Lower lobe of right lung (tissue), 2 donors: Measurements from ENCODE around the gene NUMA1. TPM values are rescaled to one million over a fixed set of nuclear protein-coding genes. Genes with fewer than 3 reads are reported as not detected.

Experiments
- ATAC-seq, 2 donors: fragments of 200-7000 bp; cut with Tn5 transposase; one replicate each; pipeline ENCODE4 v1.9.1; 2020 to 2022; ENCODE audit warnings: mild to moderate bottlenecking in 2 of 2, moderate library complexity in 2 of 2
- DNase-seq: peaks from one replicate; pipeline ENCODE4 v3.0.0-alpha.2; 2020
- H3K27ac ChIP-seq: fragments of 200-600 bp; one replicate; pipeline ENCODE4 v1.8.0; 2022
- H3K27me3 ChIP-seq: fragments of 200-600 bp; one replicate; pipeline ENCODE4 v1.8.0; 2022; ENCODE audit warnings: low read depth
- H3K36me3 ChIP-seq: fragments of 200-600 bp; one replicate; pipeline ENCODE4 v1.8.0; 2022; ENCODE audit warnings: mild to moderate bottlenecking
- H3K4me1 ChIP-seq: fragments of 200-600 bp; one replicate; pipeline ENCODE4 v1.8.0; 2022
- H3K4me3 ChIP-seq: fragments of 200-600 bp; one replicate; pipeline ENCODE4 v1.8.0; 2022; ENCODE audit warnings: mild to moderate bottlenecking
- H3K9me3 ChIP-seq: fragments of 200-600 bp; one replicate; pipeline ENCODE4 v1.8.0; 2022
- CTCF ChIP-seq: fragments of 200-600 bp; IDR thresholded peaks from one replicate; pipeline ENCODE4 v1.8.0; 2022; ENCODE audit warnings: antibody characterized with exemption, mild to moderate bottlenecking
- intact Hi-C: fragments of 100-400 bp; cut with DNase I; formaldehyde crosslinking; loops from one replicate; pipeline ENCODE4 v1.11.0; 2022
- total RNA-seq: library from RNA; stranded (reverse); fragmentation: NEBNext Ultra II Directional; extraction: Animal tissue kit (Norgen Biotek cat#: 25700); gene quantifications from one replicate; pipeline ENCODE4 v1.2.1, GENCODE V29; 2021
- donor health status: DM: no; HTN: yes; CAD: no; lungs with severe emphysema.

Gene NUMA1
- total RNA-seq, 1 donor from 2014 or later = 200 TPM

GRCh38 chr11:72026090-72026489 is 54.3 kb downstream of the NUMA1 start:
- H3K4me3 ChIP-seq = no peak overlapping the region
- no peaks in the 10 kb centered on the region for H3K9me3 ChIP-seq
- H3K27me3 ChIP-seq = no peaks in the 10 kb centered on the region
- intact Hi-C loops = loop anchor here (5.0 kb wide), 1 partner anchor 66 kb away; no protein-coding TSS in a partner anchor
- H3K36me3 ChIP-seq = peaks cover 96% of the 10 kb centered on the region
- no peak for ATAC-seq
- H3K4me1 ChIP-seq = peaks cover 46% of the 10 kb centered on the region
- no peak for DNase-seq
- TF ChIP-seq CTCF = no peak
- no peak overlapping the region for H3K27ac ChIP-seq

- H3K4me3 ChIP-seq = no peak overlapping the region
- no peak for ATAC-seq
- TF ChIP-seq CTCF = no peak
- DNase-seq = no peak
- intact Hi-C loops = no loop called here
- no peak overlapping the region for H3K27ac ChIP-seq
- peaks cover 33% of the 10 kb centered on the region for H3K4me1 ChIP-seq
- no peaks in the 10 kb centered on the region for H3K9me3 ChIP-seq
- H3K36me3 ChIP-seq = peaks cover 96% of the 10 kb centered on the region
- H3K27me3 ChIP-seq = no peaks in the 10 kb centered on the region
Measured at GRCh38 chr11:72024069-72024754, 56.1 kb downstream of the NUMA1 start.

GRCh38 chr11:72023335-72023734 is 57.0 kb downstream of the NUMA1 start:
- H3K27me3 ChIP-seq = no peaks in the 10 kb centered on the region
- ATAC-seq (no peak), DNase-seq (no peak)
- no peak for TF ChIP-seq CTCF
- intact Hi-C loops = no loop called here
- H3K36me3 ChIP-seq = peaks cover 96% of the 10 kb centered on the region
- H3K4me3 ChIP-seq = no peak overlapping the region
- H3K27ac ChIP-seq = no peak overlapping the region
- no peaks in the 10 kb centered on the region for H3K9me3 ChIP-seq
- peaks cover 33% of the 10 kb centered on the region for H3K4me1 ChIP-seq

GRCh38 chr11:72018171-72018570 is 62.2 kb downstream of the NUMA1 start:
- ATAC-seq (no peak), DNase-seq (no peak)
- TF ChIP-seq CTCF = no peak
- Histone ChIP-seq H3K36me3 (peaks cover 100% of the 10 kb centered on the region), H3K9me3 (no peaks in the 10 kb centered on the region), H3K4me3 (no peak overlapping the region), H3K27me3 (no peaks in the 10 kb centered on the region), H3K4me1 (peaks cover 14% of the 10 kb centered on the region), H3K27ac (no peak overlapping the region)
- intact Hi-C loops = no loop called here

GRCh38 chr11:72015511-72016061 is 64.8 kb downstream of the NUMA1 start:
- ATAC-seq (no peak), DNase-seq (no peak)
- Histone ChIP-seq H3K4me3 (no peak overlapping the region), H3K4me1 (peaks cover 26% of the 10 kb centered on the region), H3K27me3 (no peaks in the 10 kb centered on the region), H3K27ac (no peak overlapping the region), H3K9me3 (no peaks in the 10 kb centered on the region), H3K36me3 (peaks cover 100% of the 10 kb centered on the region)
- intact Hi-C loops = no loop called here
- TF ChIP-seq CTCF = no peak
